ENCODE results near the gene EPHB2.

EPHB2 gene

DNA sequence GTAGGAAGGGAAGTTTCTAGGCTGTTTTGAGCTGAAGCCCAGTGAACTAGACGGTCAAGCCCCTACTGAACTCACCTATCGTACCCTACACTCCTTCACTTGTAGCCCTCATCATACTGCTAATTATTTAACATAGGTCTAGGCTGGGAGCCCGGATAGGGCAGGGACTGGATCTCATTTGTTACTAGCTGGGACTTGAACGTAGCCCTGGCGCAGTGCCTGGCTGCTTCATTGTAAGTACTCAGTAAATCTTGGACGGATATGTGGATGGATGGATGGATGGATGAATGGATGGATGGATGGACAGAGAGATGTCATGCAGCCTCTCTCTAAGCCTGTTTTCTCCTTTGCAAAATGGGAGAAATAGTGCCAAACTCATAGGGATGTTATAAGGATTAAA is 129.2 kb downstream of the EPHB2 start:
- TF ChIP-seq TAF1 (IDR thresholded peaks at IDR 0.05; ENCODE audit: low read depth) (no peak), TCF12 (IDR thresholded peaks at IDR 0.05; ENCODE audit: low read depth) (no peak), USF1 (IDR thresholded peaks at IDR 0.05) (no peak), EGR1 (IDR thresholded peaks at IDR 0.05) (no peak), CEBPB (IDR thresholded peaks at IDR 0.05) (no peak), NFIC (IDR thresholded peaks at IDR 0.05) (no peak), CREB1 (IDR thresholded peaks at IDR 0.05; ENCODE audit: low read depth) (no peak), ZBTB7A (IDR thresholded peaks at IDR 0.05; ENCODE audit: low read depth) (no peak), RAD21 (IDR thresholded peaks at IDR 0.05; ENCODE audit: low read depth) (no peak), FOXM1 (IDR thresholded peaks at IDR 0.05; ENCODE audit: borderline replicate concordance, low read depth) (no peak)
- TF ChIP-seq, protein P1, sequence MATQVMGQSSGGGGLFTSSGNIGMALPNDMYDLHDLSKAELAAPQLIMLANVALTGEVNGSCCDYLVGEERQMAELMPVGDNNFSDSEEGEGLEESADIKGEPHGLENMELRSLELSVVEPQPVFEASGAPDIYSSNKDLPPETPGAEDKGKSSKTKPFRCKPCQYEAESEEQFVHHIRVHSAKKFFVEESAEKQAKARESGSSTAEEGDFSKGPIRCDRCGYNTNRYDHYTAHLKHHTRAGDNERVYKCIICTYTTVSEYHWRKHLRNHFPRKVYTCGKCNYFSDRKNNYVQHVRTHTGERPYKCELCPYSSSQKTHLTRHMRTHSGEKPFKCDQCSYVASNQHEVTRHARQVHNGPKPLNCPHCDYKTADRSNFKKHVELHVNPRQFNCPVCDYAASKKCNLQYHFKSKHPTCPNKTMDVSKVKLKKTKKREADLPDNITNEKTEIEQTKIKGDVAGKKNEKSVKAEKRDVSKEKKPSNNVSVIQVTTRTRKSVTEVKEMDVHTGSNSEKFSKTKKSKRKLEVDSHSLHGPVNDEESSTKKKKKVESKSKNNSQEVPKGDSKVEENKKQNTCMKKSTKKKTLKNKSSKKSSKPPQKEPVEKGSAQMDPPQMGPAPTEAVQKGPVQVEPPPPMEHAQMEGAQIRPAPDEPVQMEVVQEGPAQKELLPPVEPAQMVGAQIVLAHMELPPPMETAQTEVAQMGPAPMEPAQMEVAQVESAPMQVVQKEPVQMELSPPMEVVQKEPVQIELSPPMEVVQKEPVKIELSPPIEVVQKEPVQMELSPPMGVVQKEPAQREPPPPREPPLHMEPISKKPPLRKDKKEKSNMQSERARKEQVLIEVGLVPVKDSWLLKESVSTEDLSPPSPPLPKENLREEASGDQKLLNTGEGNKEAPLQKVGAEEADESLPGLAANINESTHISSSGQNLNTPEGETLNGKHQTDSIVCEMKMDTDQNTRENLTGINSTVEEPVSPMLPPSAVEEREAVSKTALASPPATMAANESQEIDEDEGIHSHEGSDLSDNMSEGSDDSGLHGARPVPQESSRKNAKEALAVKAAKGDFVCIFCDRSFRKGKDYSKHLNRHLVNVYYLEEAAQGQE (IDR thresholded peaks at IDR 0.05; ENCODE audit: low read depth), result no peak

DNA sequence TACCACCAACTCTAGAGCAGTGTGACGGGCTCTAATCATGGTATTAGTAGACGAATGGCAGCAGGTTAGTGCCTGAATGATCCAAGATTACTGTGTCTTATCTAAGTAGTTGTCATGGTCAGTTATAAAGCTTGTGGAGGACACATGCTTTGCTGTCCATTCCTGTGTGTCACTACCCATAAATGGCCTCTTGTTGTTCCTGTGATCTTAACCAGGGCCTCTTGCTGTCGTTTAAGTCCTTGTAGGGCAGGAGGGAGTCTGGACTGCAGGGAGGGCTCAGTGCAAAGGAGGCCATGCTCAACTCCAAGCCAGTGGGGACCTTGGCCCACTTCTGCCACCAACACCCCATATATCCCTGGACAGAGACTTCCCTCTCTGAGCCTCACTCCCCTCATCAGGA is 130.5 kb downstream of the EPHB2 start:
- TF ChIP-seq FOXM1 (IDR thresholded peaks at IDR 0.05; ENCODE audit: borderline replicate concordance, low read depth) (no peak), YY1 (IDR thresholded peaks at IDR 0.05; ENCODE audit: low read depth) (no peak), RAD21 (IDR thresholded peaks at IDR 0.05; ENCODE audit: low read depth) (no peak), TCF12 (IDR thresholded peaks at IDR 0.05; ENCODE audit: low read depth) (no peak), CEBPB (IDR thresholded peaks at IDR 0.05) (no peak), CREB1 (IDR thresholded peaks at IDR 0.05; ENCODE audit: low read depth) (no peak), ZBTB7A (IDR thresholded peaks at IDR 0.05; ENCODE audit: low read depth) (no peak), NFIC (IDR thresholded peaks at IDR 0.05) (no peak)

DNA sequence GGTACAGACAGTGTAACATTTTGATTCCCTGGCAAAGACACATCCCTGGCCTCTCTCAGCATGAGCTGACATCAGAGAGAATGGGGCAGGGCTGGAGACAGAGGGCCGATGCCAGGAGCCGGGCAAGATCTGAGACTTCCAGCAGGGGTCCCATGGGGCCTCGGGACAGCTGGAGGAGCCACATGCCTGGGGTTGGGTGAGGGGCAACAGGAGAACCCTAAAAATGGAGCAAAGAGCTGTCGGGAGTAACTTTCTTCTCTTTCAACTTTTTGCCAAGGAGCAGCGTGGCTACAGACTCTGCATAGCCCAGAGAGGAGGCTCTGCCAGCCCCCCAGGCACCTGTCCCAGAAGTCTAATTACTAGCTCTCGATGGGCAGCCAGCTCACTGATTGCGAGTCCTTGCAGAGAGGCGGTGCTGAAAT is 131.2 kb downstream of the EPHB2 start:
- TF ChIP-seq TCF12 (IDR thresholded peaks at IDR 0.05; ENCODE audit: low read depth) (no peak), YY1 (IDR thresholded peaks at IDR 0.05; ENCODE audit: low read depth) (no peak), EGR1 (IDR thresholded peaks at IDR 0.05) (no peak), MAX (IDR thresholded peaks at IDR 0.05) (no peak), TEAD4 (IDR thresholded peaks at IDR 0.05) (no peak), FOXM1 (IDR thresholded peaks at IDR 0.05; ENCODE audit: borderline replicate concordance, low read depth) (no peak), NFIC (IDR thresholded peaks at IDR 0.05) (no peak), RAD21 (IDR thresholded peaks at IDR 0.05; ENCODE audit: low read depth) (no peak)
- TF ChIP-seq, protein P1 (IDR thresholded peaks at IDR 0.05; ENCODE audit: low read depth), result no peak

DNA sequence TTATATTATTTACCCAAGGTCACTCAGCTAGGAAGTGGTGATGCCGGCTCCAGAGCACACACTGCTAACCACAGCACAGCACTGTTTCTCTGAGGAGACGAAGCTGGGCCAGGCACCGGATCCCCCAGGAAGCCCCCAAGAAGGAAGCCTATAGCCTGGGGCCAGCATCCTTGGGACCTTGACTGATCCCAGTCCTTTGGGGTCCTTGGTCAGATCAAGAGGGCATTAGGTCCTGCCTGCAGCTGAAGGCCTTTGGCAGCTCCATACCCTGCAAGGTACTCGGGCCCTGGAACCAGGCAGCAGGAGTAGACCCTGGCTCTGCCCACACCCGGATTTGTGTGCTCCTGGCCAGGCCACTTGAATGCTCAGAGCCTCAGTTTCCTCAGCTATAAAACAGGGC is 134.0 kb downstream of the EPHB2 start:
- TF ChIP-seq CREB1 (IDR thresholded peaks at IDR 0.05; ENCODE audit: low read depth), result no peak
- TF ChIP-seq FOXM1 (IDR thresholded peaks at IDR 0.05; ENCODE audit: borderline replicate concordance, low read depth), result no peak
- no peak for TF ChIP-seq NFIC (IDR thresholded peaks at IDR 0.05)
- TF ChIP-seq TCF12 (IDR thresholded peaks at IDR 0.05; ENCODE audit: low read depth), result no peak
- no peak for TF ChIP-seq USF1 (IDR thresholded peaks at IDR 0.05)
- TF ChIP-seq EP300 (IDR thresholded peaks at IDR 0.05; ENCODE audit: borderline replicate concordance), result no peak
- no peak for TF ChIP-seq YY1 (IDR thresholded peaks at IDR 0.05; ENCODE audit: low read depth)
- TF ChIP-seq TEAD4 (IDR thresholded peaks at IDR 0.05), result no peak
- TF ChIP-seq, protein P1 (IDR thresholded peaks at IDR 0.05; ENCODE audit: low read depth), result no peak

DNA sequence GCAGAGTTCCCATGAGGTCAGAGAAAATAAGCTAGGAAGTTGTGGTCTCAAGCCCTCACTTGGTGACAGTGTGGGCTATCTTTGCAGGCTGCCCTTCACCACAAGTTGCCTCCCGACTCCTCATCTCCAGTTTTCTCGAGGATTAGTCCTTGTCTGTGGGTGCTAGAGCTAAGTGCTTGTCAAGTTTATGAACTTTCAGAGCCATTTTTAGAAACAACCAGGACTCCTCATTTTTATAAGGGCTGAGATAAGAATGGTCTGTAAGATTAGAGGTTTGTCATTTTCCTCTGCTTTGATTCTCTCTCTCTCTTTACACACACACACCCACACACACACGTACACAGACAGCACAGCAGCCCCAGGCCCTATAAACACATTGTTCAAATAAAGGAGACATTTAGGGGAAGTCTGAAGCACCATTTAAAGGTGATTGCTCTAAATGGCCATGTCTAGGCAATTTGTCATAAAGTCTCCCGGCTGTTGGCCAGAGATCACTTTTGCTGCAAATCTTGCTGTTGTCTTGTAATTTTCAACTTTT is 134.8 kb downstream of the EPHB2 start:
- no peak for TF ChIP-seq EP300 (IDR thresholded peaks at IDR 0.05; ENCODE audit: borderline replicate concordance)
- TF ChIP-seq NFIC (IDR thresholded peaks at IDR 0.05), result no peak
- TF ChIP-seq USF1 (IDR thresholded peaks at IDR 0.05), result no peak
- no peak for TF ChIP-seq FOXM1 (IDR thresholded peaks at IDR 0.05; ENCODE audit: borderline replicate concordance, low read depth)
- no peak for TF ChIP-seq TEAD4 (IDR thresholded peaks at IDR 0.05)
- TF ChIP-seq YY1 (IDR thresholded peaks at IDR 0.05; ENCODE audit: low read depth), result no peak
- TF ChIP-seq ZBTB7A (IDR thresholded peaks at IDR 0.05; ENCODE audit: low read depth), result no peak
- TF ChIP-seq, protein P1 (IDR thresholded peaks at IDR 0.05; ENCODE audit: low read depth), result no peak

All from Ishikawa (cell line).